ENCODE data around the gene PRPF31. TPM values are rescaled to one million over a fixed set of nuclear protein-coding genes. Genes with fewer than 3 reads are reported as not detected.

The PRPF31 gene
- polyA plus RNA-seq, 1 donor from 2014 or later, result 76.6 TPM

DNA sequence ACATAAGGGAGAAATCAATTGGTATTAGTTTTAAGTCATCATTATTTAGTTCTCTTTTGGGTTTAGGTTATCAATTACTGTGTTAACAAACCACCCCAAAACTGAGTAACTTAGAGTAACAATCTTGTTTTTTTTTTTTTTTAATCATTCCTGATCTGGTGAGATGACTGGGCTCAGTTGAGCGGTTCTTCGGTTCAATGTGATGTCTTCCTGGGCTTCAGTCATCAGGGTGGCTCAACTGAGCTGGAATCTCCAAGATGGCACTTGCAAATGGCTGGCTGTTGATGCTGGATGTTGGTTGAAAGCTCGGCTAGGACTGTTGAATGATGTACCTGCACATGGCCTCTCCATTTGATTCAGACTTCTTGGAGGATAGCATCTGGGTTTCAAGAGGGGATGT, 31.1 kb upstream of the PRPF31 start:
- no peak overlapping the region for H3K4me3 ChIP-seq (ENCODE audit: low read length)
- H3K27ac ChIP-seq (ENCODE audit: low read length), result no peak overlapping the region
- H3K27me3 ChIP-seq (ENCODE audit: insufficient read depth, low read depth, low read length), result no peaks in the 10 kb centered on the region
- no peaks in the 10 kb centered on the region for H3K9me2 ChIP-seq (ENCODE audit: insufficient read depth, low read length)
- no peak overlapping the region for H3K9ac ChIP-seq (ENCODE audit: low read length)
- H3K79me2 ChIP-seq (replicated peaks; ENCODE audit: insufficient read depth, low read length), result no peaks in the 10 kb centered on the region
- H3F3A ChIP-seq (ENCODE audit: insufficient read depth, low read length, poor library complexity, severe bottlenecking), result no peaks in the 10 kb centered on the region
- no peak overlapping the region for H2AFZ ChIP-seq (ENCODE audit: low read depth, low read length)
- H3K4me2 ChIP-seq (ENCODE audit: low read length), result no peak overlapping the region
- no peaks in the 10 kb centered on the region for H4K20me1 ChIP-seq (ENCODE audit: insufficient read depth)
- TF ChIP-seq MXI1 (conservative IDR thresholded peaks at IDR 0.05; ENCODE audit: poor library complexity, severe bottlenecking), result no peak
- TF ChIP-seq TAF1 (IDR thresholded peaks at IDR 0.05; ENCODE audit: low read depth), result no peak
- TF ChIP-seq POLR2AphosphoS5 (IDR thresholded peaks at IDR 0.05), result no peak
- TF ChIP-seq RAD21 (conservative IDR thresholded peaks at IDR 0.05), result no peak
- TF ChIP-seq, protein P1, sequence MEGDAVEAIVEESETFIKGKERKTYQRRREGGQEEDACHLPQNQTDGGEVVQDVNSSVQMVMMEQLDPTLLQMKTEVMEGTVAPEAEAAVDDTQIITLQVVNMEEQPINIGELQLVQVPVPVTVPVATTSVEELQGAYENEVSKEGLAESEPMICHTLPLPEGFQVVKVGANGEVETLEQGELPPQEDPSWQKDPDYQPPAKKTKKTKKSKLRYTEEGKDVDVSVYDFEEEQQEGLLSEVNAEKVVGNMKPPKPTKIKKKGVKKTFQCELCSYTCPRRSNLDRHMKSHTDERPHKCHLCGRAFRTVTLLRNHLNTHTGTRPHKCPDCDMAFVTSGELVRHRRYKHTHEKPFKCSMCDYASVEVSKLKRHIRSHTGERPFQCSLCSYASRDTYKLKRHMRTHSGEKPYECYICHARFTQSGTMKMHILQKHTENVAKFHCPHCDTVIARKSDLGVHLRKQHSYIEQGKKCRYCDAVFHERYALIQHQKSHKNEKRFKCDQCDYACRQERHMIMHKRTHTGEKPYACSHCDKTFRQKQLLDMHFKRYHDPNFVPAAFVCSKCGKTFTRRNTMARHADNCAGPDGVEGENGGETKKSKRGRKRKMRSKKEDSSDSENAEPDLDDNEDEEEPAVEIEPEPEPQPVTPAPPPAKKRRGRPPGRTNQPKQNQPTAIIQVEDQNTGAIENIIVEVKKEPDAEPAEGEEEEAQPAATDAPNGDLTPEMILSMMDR (IDR thresholded peaks at IDR 0.05; ENCODE audit: poor library complexity, severe bottlenecking), result no peak
- TF ChIP-seq, protein P2, sequence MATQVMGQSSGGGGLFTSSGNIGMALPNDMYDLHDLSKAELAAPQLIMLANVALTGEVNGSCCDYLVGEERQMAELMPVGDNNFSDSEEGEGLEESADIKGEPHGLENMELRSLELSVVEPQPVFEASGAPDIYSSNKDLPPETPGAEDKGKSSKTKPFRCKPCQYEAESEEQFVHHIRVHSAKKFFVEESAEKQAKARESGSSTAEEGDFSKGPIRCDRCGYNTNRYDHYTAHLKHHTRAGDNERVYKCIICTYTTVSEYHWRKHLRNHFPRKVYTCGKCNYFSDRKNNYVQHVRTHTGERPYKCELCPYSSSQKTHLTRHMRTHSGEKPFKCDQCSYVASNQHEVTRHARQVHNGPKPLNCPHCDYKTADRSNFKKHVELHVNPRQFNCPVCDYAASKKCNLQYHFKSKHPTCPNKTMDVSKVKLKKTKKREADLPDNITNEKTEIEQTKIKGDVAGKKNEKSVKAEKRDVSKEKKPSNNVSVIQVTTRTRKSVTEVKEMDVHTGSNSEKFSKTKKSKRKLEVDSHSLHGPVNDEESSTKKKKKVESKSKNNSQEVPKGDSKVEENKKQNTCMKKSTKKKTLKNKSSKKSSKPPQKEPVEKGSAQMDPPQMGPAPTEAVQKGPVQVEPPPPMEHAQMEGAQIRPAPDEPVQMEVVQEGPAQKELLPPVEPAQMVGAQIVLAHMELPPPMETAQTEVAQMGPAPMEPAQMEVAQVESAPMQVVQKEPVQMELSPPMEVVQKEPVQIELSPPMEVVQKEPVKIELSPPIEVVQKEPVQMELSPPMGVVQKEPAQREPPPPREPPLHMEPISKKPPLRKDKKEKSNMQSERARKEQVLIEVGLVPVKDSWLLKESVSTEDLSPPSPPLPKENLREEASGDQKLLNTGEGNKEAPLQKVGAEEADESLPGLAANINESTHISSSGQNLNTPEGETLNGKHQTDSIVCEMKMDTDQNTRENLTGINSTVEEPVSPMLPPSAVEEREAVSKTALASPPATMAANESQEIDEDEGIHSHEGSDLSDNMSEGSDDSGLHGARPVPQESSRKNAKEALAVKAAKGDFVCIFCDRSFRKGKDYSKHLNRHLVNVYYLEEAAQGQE (IDR thresholded peaks at IDR 0.05; ENCODE audit: borderline replicate concordance), result no peak
- no peak for TF ChIP-seq EP300 (conservative IDR thresholded peaks at IDR 0.05; ENCODE audit: poor library complexity, severe bottlenecking)
- TF ChIP-seq EZH2 (IDR thresholded peaks at IDR 0.05; ENCODE audit: borderline replicate concordance, insufficient read depth, low read length, poor library complexity, severe bottlenecking), result no peak
- TF ChIP-seq SMC3 (conservative IDR thresholded peaks at IDR 0.05; ENCODE audit: poor library complexity), result no peak
- no peaks in the 10 kb centered on the region for H3K36me3 ChIP-seq (ENCODE audit: insufficient read depth, low read length)
- no peaks in the 10 kb centered on the region for H3K9me3 ChIP-seq (ENCODE audit: low read length)

DNA sequence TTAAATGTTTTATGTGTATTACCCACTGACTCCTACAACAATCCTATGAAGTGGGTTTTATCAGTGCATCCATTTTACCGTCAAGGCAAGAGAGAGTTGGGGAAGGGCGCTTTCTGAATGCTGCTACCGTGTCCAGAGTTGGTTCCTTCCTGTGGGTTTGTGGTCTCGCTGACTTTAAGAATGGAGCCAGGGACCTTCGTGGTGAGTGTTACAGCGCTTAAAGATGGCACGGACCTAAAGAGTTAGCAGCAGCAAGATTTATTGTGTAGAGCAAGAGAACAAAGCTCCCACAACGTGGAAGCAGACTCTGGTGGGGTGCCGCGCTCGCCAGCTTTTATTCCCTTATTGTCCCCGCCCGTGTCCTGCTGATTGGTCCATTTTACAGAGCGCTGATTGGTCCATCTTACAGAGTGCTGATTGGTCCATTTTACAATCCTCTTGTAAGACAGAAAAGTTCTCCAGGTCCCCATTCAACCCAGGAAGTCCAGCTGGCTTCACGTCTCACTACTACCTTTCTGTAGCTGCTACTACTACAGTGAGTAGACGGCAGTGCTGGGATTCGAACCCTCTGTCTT, 21.0 kb upstream of the PRPF31 start:
- Histone ChIP-seq H3K27me3 (ENCODE audit: insufficient read depth, low read depth, low read length) (peaks cover 29% of the 10 kb centered on the region), H3K79me2 (replicated peaks; ENCODE audit: insufficient read depth, low read length) (no peaks in the 10 kb centered on the region), H3K27ac (ENCODE audit: low read length) (no peak overlapping the region), H3K9me2 (ENCODE audit: insufficient read depth, low read length) (no peaks in the 10 kb centered on the region), H2AFZ (ENCODE audit: low read depth, low read length) (no peak overlapping the region), H3F3A (ENCODE audit: insufficient read depth, low read length, poor library complexity, severe bottlenecking) (no peaks in the 10 kb centered on the region), H3K4me3 (ENCODE audit: low read length) (no peak overlapping the region), H3K4me2 (ENCODE audit: low read length) (no peak overlapping the region), H3K9me3 (ENCODE audit: low read length) (no peaks in the 10 kb centered on the region), H3K9ac (ENCODE audit: low read length) (no peak overlapping the region), H4K20me1 (ENCODE audit: insufficient read depth) (no peaks in the 10 kb centered on the region), H3K36me3 (ENCODE audit: insufficient read depth, low read length) (no peaks in the 10 kb centered on the region)
- TF ChIP-seq TAF1 (IDR thresholded peaks at IDR 0.05; ENCODE audit: low read depth) (no peak), EP300 (conservative IDR thresholded peaks at IDR 0.05; ENCODE audit: poor library complexity, severe bottlenecking) (no peak)
- TF ChIP-seq, protein P2 (IDR thresholded peaks at IDR 0.05; ENCODE audit: borderline replicate concordance), result no peak

All from neural cell (in vitro differentiated cells).